Cortex of kidney (tissue), 1 donor: ENCODE results near the gene SLC38A1.

ENCODE experiments used
- DNase-seq: peaks from one replicate; lab custom pipeline; 2025; lab: John Stamatoyannopoulos, UW

SLC38A1 gene

GRCh38 chr12:46134205-46134811 is 134.5 kb downstream of the SLC38A1 start:
- no peak for DNase-seq

- DNase-seq: no peak
Observed at GRCh38 chr12:46133751-46134150, 135.1 kb downstream of the SLC38A1 start.
